Measurements from ENCODE around the gene CSH1.
A peak's percentile ranks its signal among the peaks of the same experiment; 100 is the strongest.
"Not testable (repeated sequence)": the region's sequence is repeated elsewhere in the genome, so short reads cannot be mapped to it uniquely, and the experiment has no call there.

The CSH1 gene

GRCh38 chr17:63911041-63911635, 14.8 kb upstream of the CSH1 start, which contains the start of gene CSHL1:
Gene CSHL1, minus strand, starts transcription at chr17:63911258. Its CDS starts 62 bp downstream, at chr17:63911196.
- Histone ChIP-seq H3K4me1 (ENCODE audit: control insufficient read depth, low read length) (peaks cover 17% of the 10 kb centered on the region), H3K4me2 (ENCODE audit: low read length) (no peak within 1 kb of the TSS), H3K79me2 (ENCODE audit: control insufficient read depth, low read length) (no peaks in the 10 kb centered on the region), H3K9me2 (replicated peaks; ENCODE audit: control insufficient read depth, low read length) (no peaks in the 10 kb centered on the region), H3K4me3 (ENCODE audit: low read length) (no peak within 1 kb of the TSS), H3K27ac (ENCODE audit: low read depth, low read length) (no peak within 1 kb of the TSS), H4K20me1 (ENCODE audit: control insufficient read depth, insufficient read depth, low read depth, low read length) (no peaks in the 10 kb centered on the region), H3F3A (ENCODE audit: control insufficient read depth, insufficient read depth) (no peaks in the 10 kb centered on the region), H3K9me3 (ENCODE audit: control insufficient read depth, insufficient read depth, low read length) (no peaks in the 10 kb centered on the region), H3K36me3 (ENCODE audit: control insufficient read depth, low read length) (no peaks in the 10 kb centered on the region), H3K27me3 (ENCODE audit: control insufficient read depth, low read length) (peaks cover 9% of the 10 kb centered on the region)
- TF ChIP-seq CTCF (IDR thresholded peaks at IDR 0.05; ENCODE audit: low read depth, low read length, poor library complexity, severe bottlenecking) = no peak
- no peak for TF ChIP-seq EZH2phosphoT487 (IDR thresholded peaks at IDR 0.05; ENCODE audit: borderline replicate concordance, low read length)

- Histone ChIP-seq H3K9me2 (replicated peaks; ENCODE audit: control insufficient read depth, low read length) (no peaks in the 10 kb centered on the region), H4K20me1 (ENCODE audit: control insufficient read depth, insufficient read depth, low read depth, low read length) (no peaks in the 10 kb centered on the region), H3F3A (ENCODE audit: control insufficient read depth, insufficient read depth) (no peaks in the 10 kb centered on the region), H3K36me3 (ENCODE audit: control insufficient read depth, low read length) (no peaks in the 10 kb centered on the region), H3K4me2 (ENCODE audit: low read length) (no peak overlapping the region), H3K4me1 (ENCODE audit: control insufficient read depth, low read length) (peaks cover 7% of the 10 kb centered on the region; the same call in 1 of the 2 replicates), H3K27ac (ENCODE audit: low read depth, low read length) (no peak overlapping the region), H3K4me3 (ENCODE audit: low read length) (no peak overlapping the region), H3K9me3 (ENCODE audit: control insufficient read depth, insufficient read depth, low read length) (no peaks in the 10 kb centered on the region), H3K27me3 (ENCODE audit: control insufficient read depth, low read length) (peaks cover 9% of the 10 kb centered on the region), H3K79me2 (ENCODE audit: control insufficient read depth, low read length) (no peaks in the 10 kb centered on the region)
- TF ChIP-seq EZH2phosphoT487 (IDR thresholded peaks at IDR 0.05; ENCODE audit: borderline replicate concordance, low read length) = no peak
- TF ChIP-seq CTCF (IDR thresholded peaks at IDR 0.05; ENCODE audit: low read depth, low read length, poor library complexity, severe bottlenecking) = no peak
Observed at GRCh38 chr17:63910096-63910495, 13.7 kb upstream of the CSH1 start.

DNA sequence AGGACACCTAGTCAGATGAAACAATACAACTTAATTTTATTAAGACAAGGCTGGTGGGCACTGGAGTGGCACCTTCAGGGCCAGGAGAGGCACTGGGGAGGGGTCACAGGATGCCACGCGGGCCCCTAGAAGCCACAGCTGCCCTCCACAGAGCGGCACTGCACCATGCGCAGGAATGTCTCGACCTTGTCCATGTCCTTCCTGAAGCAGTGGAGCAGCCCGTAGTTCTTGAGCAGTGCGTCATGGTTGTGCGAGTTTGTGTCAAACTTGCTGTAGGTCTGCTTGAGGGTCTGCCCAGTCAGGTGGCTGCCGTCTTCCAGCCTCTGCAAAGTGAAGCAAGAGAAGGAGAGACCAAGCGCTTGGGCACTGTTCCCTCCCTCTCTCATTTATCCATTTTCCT, 13.2 kb upstream of the CSH1 start:
- not testable (repeated sequence) for H3F3A ChIP-seq (ENCODE audit: control insufficient read depth, insufficient read depth); H3K27me3 ChIP-seq (ENCODE audit: control insufficient read depth, low read length); H3K4me2 ChIP-seq (ENCODE audit: low read length); H3K79me2 ChIP-seq (ENCODE audit: control insufficient read depth, low read length); H3K9me3 ChIP-seq (ENCODE audit: control insufficient read depth, insufficient read depth, low read length); H4K20me1 ChIP-seq (ENCODE audit: control insufficient read depth, insufficient read depth, low read depth, low read length); H3K4me1 ChIP-seq (ENCODE audit: control insufficient read depth, low read length); H3K9me2 ChIP-seq (replicated peaks; ENCODE audit: control insufficient read depth, low read length); H3K4me3 ChIP-seq (ENCODE audit: low read length); H3K36me3 ChIP-seq (ENCODE audit: control insufficient read depth, low read length); H3K27ac ChIP-seq (ENCODE audit: low read depth, low read length)

GRCh38 chr17:63907161-63907778, 10.9 kb upstream of the CSH1 start:
- not testable (repeated sequence) for H3K9me2 ChIP-seq (replicated peaks; ENCODE audit: control insufficient read depth, low read length); H3K4me2 ChIP-seq (ENCODE audit: low read length); H3K4me1 ChIP-seq (ENCODE audit: control insufficient read depth, low read length); H3K27ac ChIP-seq (ENCODE audit: low read depth, low read length); H4K20me1 ChIP-seq (ENCODE audit: control insufficient read depth, insufficient read depth, low read depth, low read length); H3K36me3 ChIP-seq (ENCODE audit: control insufficient read depth, low read length); H3K4me3 ChIP-seq (ENCODE audit: low read length); H3K9me3 ChIP-seq (ENCODE audit: control insufficient read depth, insufficient read depth, low read length); H3F3A ChIP-seq (ENCODE audit: control insufficient read depth, insufficient read depth); H3K79me2 ChIP-seq (ENCODE audit: control insufficient read depth, low read length)
- TF ChIP-seq CTCF (IDR thresholded peaks at IDR 0.05; ENCODE audit: low read depth, low read length, poor library complexity, severe bottlenecking) = peak; percentile 32
- H3K27me3 ChIP-seq (ENCODE audit: control insufficient read depth, low read length) = peaks cover 18% of the 10 kb centered on the region

GRCh38 chr17:63904796-63905195, 8.4 kb upstream of the CSH1 start:
- not testable (repeated sequence) for H3K9me3 ChIP-seq (ENCODE audit: control insufficient read depth, insufficient read depth, low read length); H3F3A ChIP-seq (ENCODE audit: control insufficient read depth, insufficient read depth); H3K79me2 ChIP-seq (ENCODE audit: control insufficient read depth, low read length); H3K36me3 ChIP-seq (ENCODE audit: control insufficient read depth, low read length); H3K4me3 ChIP-seq (ENCODE audit: low read length); H4K20me1 ChIP-seq (ENCODE audit: control insufficient read depth, insufficient read depth, low read depth, low read length); H3K4me1 ChIP-seq (ENCODE audit: control insufficient read depth, low read length); H3K4me2 ChIP-seq (ENCODE audit: low read length); H3K9me2 ChIP-seq (replicated peaks; ENCODE audit: control insufficient read depth, low read length); H3K27ac ChIP-seq (ENCODE audit: low read depth, low read length)
- peaks cover 28% of the 10 kb centered on the region for H3K27me3 ChIP-seq (ENCODE audit: control insufficient read depth, low read length)

All from DOHH2 (cell line).